Muscle of leg (tissue), 16 donors: ENCODE data around the gene CDC42EP5. TPM values are rescaled to one million over a fixed set of nuclear protein-coding genes. Genes with fewer than 3 reads are reported as not detected.
"Not testable (repeated sequence)": the region's sequence is repeated elsewhere in the genome, so short reads cannot be mapped to it uniquely, and the experiment has no call there.

Experiments
- DNase-seq: peaks from one replicate; pipeline ENCODE4 v3.0.0; 2013
- H3K27ac ChIP-seq: one replicate; pipeline ENCODE4 v1.5.1; 2013; ENCODE audit warnings: mild to moderate bottlenecking, low read length, control low read depth
- H3K27me3 ChIP-seq: one replicate; pipeline ENCODE4 v1.6.1; 2013; ENCODE audit warnings: low read length; ENCODE audit not compliant: control insufficient read depth, insufficient read depth
- H3K36me3 ChIP-seq: one replicate; pipeline ENCODE4 v1.6.1; 2013; ENCODE audit warnings: low read length; ENCODE audit not compliant: control insufficient read depth, insufficient read depth
- H3K4me1 ChIP-seq: one replicate; pipeline ENCODE4 v1.6.1; 2013; ENCODE audit warnings: low read length; ENCODE audit not compliant: control insufficient read depth, insufficient read depth
- H3K4me3 ChIP-seq: one replicate; pipeline ENCODE4 v1.5.1; 2013; ENCODE audit warnings: low read length, control low read depth
- H3K9me3 ChIP-seq: replicated peaks from 2 replicates; pipeline ENCODE4 v1.6.1; 2013; ENCODE audit warnings: low read depth, low read length; ENCODE audit not compliant: control insufficient read depth
- WGBS: methylation state at CpG from one replicate; pipeline ENCODE4 v1.1.5; 2013; ENCODE audit warnings: missing lambda C conversion rate; ENCODE audit not compliant: insufficient coverage; 5-methylcytosine and 5-hydroxymethylcytosine counted together
- long read RNA-seq, 11 donors: transcript quantifications; one replicate each; lab custom pipeline, GENCODE V29; 2026
- polyA plus RNA-seq, 8 donors: library from polyadenylated mRNA; unstranded; fragments of 120-200 nt; gene quantifications; one replicate each; pipeline versions ENCODE4 v1.2.1 to v1.2.3, GENCODE V29; 2013; ENCODE audit warnings: inconsistent platforms in 1 of 8, low replicate concordance in 1 of 8; ENCODE audit not compliant: insufficient read length in 8 of 8, insufficient read depth in 1 of 8
- total RNA-seq: library from RNA; stranded (reverse); fragments of 120-200 nt; gene quantifications from one replicate; pipeline ENCODE4 v1.2.4, GENCODE V29; 2013

The CDC42EP5 gene, protein sequence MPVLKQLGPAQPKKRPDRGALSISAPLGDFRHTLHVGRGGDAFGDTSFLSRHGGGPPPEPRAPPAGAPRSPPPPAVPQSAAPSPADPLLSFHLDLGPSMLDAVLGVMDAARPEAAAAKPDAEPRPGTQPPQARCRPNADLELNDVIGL
- total RNA-seq (39.4 TPM), polyA plus RNA-seq (10 to 100 TPM; 33.4 to 65.7 (median 46.5) TPM)
- long read RNA-seq, donor 1, transcript CDC42EP5-201 (3 exons, 864 nt), result major isoform, 13 of 13 reads
- long read RNA-seq, donor 1, partial matches to known transcripts, result 0 of 13 reads
- long read RNA-seq, donor 1, other reads (novel, unspliced or antisense), result 0 of 13 reads
- long read RNA-seq, donor 2, partial matches to known transcripts, result 0 of 4 reads
- long read RNA-seq, donor 2, other reads (novel, unspliced or antisense), result 0 of 4 reads
- long read RNA-seq, donor 3, transcript CDC42EP5-201 (3 exons, 864 nt), result major isoform, 15 of 15 reads
- long read RNA-seq, donor 3, partial matches to known transcripts, result 0 of 15 reads
- long read RNA-seq, donor 3, other reads (novel, unspliced or antisense), result 0 of 15 reads
- long read RNA-seq, donor 4, transcript CDC42EP5-201 (3 exons, 864 nt), result major isoform, 21 of 21 reads
- long read RNA-seq, donor 4, partial matches to known transcripts, result 0 of 21 reads
- long read RNA-seq, donor 4, other reads (novel, unspliced or antisense), result 0 of 21 reads
- long read RNA-seq, donor 5, transcript CDC42EP5-201 (3 exons, 864 nt), result major isoform, 94 of 106 reads
- long read RNA-seq, donor 5, partial matches to known transcripts, result 5 of 106 reads
- long read RNA-seq, donor 5, other reads (novel, unspliced or antisense), result 5 of 106 reads
- long read RNA-seq, donor 6, transcript CDC42EP5-201 (3 exons, 864 nt), result major isoform, 29 of 30 reads
- long read RNA-seq, donor 6, partial matches to known transcripts, result 0 of 30 reads
- long read RNA-seq, donor 6, other reads (novel, unspliced or antisense), result 0 of 30 reads
- long read RNA-seq, donor 7, transcript CDC42EP5-201 (3 exons, 864 nt), result major isoform, 43 of 50 reads
- long read RNA-seq, donor 7, partial matches to known transcripts, result 6 of 50 reads
- long read RNA-seq, donor 7, other reads (novel, unspliced or antisense), result 0 of 50 reads
- long read RNA-seq, donor 8, transcript CDC42EP5-201 (3 exons, 864 nt), result major isoform, 18 of 19 reads
- long read RNA-seq, donor 8, partial matches to known transcripts, result 0 of 19 reads
- long read RNA-seq, donor 8, other reads (novel, unspliced or antisense), result 0 of 19 reads
- long read RNA-seq, donor 9, transcript CDC42EP5-201 (3 exons, 864 nt), result major isoform, 14 of 15 reads
- long read RNA-seq, donor 9, partial matches to known transcripts, result 0 of 15 reads
- long read RNA-seq, donor 9, other reads (novel, unspliced or antisense), result 0 of 15 reads
- long read RNA-seq, donor 10, transcript CDC42EP5-201 (3 exons, 864 nt), result major isoform, 29 of 36 reads
- long read RNA-seq, donor 10, partial matches to known transcripts, result 6 of 36 reads
- long read RNA-seq, donor 10, other reads (novel, unspliced or antisense), result 0 of 36 reads
- long read RNA-seq, donor 11, transcript CDC42EP5-201 (3 exons, 864 nt), result major isoform, 38 of 42 reads
- long read RNA-seq, donor 11, partial matches to known transcripts, result 0 of 42 reads
- long read RNA-seq, donor 11, other reads (novel, unspliced or antisense), result 0 of 42 reads

DNA sequence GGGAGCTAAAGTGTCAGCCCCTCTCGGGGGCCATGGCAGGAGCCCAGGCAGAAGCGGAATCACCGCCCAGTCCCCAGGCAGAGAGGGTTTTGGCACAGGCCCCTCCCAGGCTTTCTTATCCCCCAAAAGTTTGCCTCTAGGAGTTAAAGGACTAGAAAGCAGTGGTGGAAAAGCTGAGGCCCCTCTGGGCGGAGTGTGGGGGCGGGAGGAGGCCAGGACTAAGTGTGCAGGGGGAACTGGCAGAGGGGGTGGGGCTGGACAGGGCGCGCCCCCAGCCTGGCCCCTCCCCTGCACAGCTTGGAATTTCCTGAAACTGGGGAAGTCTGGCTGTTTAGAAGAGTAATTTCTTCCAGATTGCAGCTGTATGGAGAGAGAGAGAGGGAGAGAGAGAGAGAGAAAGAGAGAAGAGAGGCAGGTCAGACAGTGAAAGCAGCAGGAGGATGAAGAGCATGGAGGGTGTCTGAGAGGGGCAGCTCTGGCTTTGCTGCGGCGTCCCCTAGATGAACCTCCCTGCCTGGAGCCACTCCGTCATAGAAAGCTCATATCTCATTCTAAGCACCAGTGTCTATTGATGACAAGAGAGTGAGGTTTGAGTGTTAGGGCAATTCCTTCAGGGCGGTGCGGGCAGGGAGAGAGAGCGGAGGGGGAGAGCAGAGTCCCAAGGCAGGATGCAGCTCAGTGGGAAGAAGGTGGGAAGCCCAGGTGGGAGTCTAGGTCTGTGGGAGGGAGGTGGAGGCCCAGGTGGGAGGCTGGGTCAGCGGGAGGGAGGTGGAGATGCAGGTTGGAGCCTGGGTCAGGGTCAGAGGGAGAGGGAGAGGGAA is at the start of gene CDC42EP5:
TSS of gene CDC42EP5 (minus strand) at position 226 of the 821 bp plus-strand sequence. CDS start 7,749 bp downstream, outside the sequence.
- peak within 1 kb of the TSS; percentile 53 for H3K4me3 ChIP-seq
- H3K9me3 ChIP-seq, result no peaks in the 10 kb centered on the region
- H3K27me3 ChIP-seq, result peaks cover 21% of the 10 kb centered on the region
- peak within 1 kb of the TSS; percentile 96 for H3K27ac ChIP-seq
- H3K4me1 ChIP-seq, result peaks cover 31% of the 10 kb centered on the region
- peaks cover 6% of the 10 kb centered on the region for H3K36me3 ChIP-seq
- peak; percentile 99 for DNase-seq
- 6% methylated on average over 7 of the region's 14 CpGs for WGBS

DNA sequence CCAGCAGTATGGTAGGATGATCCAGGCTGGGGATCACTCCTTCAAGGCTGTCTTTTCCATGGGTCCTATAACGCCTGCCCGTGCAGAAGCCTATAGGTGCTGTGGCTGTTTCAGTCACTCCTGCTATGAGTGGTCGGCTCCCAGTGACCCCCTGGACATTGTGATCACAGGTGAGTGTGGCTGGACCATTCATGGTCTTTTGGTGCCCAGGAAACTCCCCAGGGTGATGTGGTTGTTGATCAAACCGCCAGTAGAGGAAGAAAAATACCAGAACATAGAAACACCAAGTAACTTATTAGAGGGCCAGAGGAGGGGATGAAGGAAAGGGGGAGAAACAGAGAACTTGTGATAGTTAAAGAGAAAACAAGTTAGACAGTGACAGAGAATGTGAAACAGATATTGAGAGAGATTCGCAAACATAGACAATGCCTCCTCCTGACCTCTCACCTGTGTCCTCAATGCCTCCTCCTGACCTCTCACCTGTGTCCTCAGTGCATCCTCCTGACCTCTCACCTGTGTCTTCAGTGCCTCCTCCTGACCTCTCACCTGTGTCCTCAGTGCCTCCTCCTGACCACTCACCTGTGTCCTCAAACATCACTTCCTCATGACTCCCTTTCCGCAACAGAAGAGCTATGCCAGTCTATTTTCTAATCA is 48.9 kb upstream of the CDC42EP5 start:
- Histone ChIP-seq H3K9me3 (no peaks in the 10 kb centered on the region), H3K4me3 (no peak overlapping the region), H3K27ac (no peak overlapping the region), H3K4me1 (no peaks in the 10 kb centered on the region), H3K36me3 (no peaks in the 10 kb centered on the region), H3K27me3 (no peaks in the 10 kb centered on the region)
- WGBS, result 94% methylated on average over 4 of the region's 6 CpGs
- DNase-seq, result no peak

DNA sequence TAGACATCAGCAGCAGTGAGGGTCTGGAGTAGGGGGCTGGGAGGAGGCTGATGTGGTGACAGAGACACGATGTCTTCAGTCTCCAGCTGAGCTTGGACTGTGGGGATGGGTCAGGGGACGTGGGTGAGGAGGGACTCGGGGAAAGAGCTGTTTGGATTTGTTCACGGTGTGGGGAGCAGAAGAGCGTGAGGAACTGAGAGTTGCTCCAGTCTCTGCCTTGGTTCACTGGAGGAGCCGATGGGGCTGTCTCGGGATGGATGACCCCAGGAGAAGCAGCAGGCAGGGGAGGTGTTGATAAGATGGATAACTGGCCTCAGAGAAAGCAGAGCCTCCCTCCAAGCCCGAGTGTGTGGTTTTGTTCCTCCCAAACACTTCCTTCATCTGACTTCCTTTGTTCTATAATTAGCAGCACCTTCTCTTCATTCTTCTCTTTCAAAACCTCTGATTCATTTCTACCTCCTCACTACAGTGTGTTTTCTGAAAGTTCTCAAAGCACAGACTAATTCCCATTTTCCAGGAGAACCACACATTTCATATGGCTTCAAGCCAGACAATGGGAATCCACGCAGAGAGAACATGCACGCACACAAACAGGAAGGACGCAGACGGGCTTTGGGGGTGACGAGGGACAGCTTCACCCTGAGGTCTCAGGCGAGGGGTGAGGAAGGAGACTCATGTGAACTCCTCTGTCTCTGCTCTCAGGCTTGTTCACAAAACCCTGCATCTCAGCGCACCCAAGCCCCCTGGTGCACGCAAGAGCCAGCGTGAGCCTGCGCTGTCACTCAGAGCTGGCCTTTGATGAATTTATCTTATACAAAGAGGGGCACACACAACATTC is 48.1 kb upstream of the CDC42EP5 start:
- H3K4me3 ChIP-seq, result no peak overlapping the region
- DNase-seq, result no peak
- H3K36me3 ChIP-seq, result no peaks in the 10 kb centered on the region
- H3K27ac ChIP-seq, result no peak overlapping the region
- H3K9me3 ChIP-seq, result no peaks in the 10 kb centered on the region
- H3K4me1 ChIP-seq, result no peaks in the 10 kb centered on the region
- H3K27me3 ChIP-seq, result no peaks in the 10 kb centered on the region
- 56% methylated on average over 9 of the region's 18 CpGs for WGBS

DNA sequence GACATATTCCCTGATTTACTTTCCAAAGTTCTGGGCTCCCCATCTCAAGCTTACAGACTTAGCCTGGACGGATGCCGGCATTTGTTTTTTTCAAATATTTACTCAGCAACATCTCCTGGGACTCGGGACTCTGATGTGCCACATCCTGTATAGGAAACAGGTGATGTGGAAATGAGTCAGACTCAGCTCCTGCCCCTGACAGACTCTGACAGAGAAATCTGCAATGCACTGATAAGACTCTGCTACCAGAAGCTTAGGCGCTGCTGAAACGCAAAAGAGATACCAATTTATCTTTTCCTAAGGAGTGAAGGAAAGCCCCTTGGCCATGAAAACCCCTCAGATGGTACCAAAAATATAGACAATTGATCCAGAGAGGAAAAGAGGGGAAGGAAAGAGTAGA is 45.7 kb upstream of the CDC42EP5 start:
- H3K27me3 ChIP-seq, result no peaks in the 10 kb centered on the region
- WGBS, result no CpG with 5 or more reads among the region's 5 CpGs
- no peak overlapping the region for H3K4me3 ChIP-seq
- H3K27ac ChIP-seq, result peak overlapping the region; percentile 55
- no peaks in the 10 kb centered on the region for H3K9me3 ChIP-seq
- H3K36me3 ChIP-seq, result no peaks in the 10 kb centered on the region
- H3K4me1 ChIP-seq, result no peaks in the 10 kb centered on the region
- DNase-seq, result peak; percentile 43

DNA sequence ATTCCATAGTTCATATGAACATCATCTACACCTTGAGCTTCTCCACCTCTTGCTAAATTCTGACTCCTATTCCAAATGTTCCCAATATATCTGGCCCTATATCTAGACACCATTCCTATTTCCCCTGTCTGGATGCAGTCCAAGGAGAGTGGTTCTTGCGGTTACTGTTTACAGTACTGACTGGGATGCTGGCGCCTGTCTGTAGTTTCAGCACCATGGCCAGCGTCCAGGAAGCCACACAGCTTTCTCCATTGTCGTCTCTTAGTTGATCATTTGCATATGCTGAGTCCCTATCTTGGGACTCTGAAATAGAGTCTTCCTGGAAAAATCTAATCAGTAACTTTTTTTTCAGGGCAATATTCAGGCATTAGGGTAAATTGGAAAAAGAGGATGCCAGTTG is 44.4 kb upstream of the CDC42EP5 start:
- Histone ChIP-seq H3K9me3 (no peaks in the 10 kb centered on the region), H3K36me3 (no peaks in the 10 kb centered on the region), H3K27me3 (no peaks in the 10 kb centered on the region), H3K4me3 (no peak overlapping the region), H3K27ac (no peak overlapping the region), H3K4me1 (no peaks in the 10 kb centered on the region)
- DNase-seq, result peak; percentile 74
- 0% methylated on average over 3 of the region's 4 CpGs for WGBS

DNA sequence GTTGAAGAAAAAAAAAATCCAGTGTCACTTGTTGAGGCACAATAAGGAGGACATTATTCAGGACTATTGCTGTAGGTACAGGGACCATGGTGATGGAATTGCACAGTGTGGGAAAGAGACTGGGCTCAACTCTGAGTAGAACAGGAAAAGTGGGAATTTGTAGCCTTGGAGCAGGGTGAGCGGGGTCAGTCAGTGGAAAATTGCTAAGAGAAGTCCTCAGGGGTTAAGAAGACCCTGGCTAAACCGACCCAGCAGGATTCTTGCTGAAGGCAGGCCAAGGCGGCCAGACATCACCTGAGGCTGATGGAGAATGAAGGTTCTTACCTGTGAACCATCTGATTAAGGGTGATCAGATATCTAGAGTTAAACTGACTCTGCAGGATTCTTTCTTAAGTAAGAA is 42.1 kb upstream of the CDC42EP5 start:
- Histone ChIP-seq H3K36me3 (no peaks in the 10 kb centered on the region), H3K27ac (no peak overlapping the region), H3K4me1 (no peaks in the 10 kb centered on the region), H3K27me3 (no peaks in the 10 kb centered on the region), H3K4me3 (no peak overlapping the region), H3K9me3 (no peaks in the 10 kb centered on the region)
- 58% methylated on average over 3 of the region's 3 CpGs for WGBS
- DNase-seq, result no peak

DNA sequence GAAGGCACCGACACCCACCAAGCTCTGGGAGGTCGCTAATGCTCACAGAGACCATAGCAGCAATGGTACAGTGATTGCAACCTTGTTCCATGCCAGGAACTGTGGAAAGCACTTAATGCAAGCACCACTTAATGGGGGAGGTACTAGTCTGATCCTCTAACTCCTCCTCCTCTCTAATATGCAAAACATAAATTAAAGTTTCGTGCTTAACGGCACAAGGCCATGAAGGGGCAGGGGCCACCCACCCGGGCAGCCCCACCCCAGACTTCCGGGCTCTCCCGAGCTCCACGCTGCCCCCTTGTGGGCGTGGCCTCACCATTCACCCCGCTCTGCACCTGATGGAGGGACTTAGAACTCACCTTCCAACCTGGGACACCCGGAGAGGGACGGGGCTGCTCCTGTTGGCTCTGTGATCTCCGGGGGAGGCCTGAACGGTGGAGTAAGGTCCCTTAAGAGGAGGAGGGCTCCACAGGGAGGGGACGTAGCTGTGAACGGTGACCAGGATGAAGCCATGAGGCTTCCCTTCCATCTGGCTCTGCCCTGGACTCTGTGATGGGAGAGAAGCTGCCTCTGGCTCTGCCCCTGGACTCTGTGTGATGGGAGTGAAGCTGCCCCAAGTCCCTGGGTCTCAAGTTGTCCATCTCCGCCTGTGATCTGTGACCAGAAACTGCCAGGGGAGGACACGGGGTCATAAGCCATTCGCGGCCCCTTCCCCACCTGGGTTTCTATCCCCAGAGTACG is 36.3 kb upstream of the CDC42EP5 start:
- H3K4me1 ChIP-seq, H3K27ac ChIP-seq, H3K9me3 ChIP-seq, DNase-seq, H3K27me3 ChIP-seq, H3K4me3 ChIP-seq, H3K36me3 ChIP-seq: not testable (repeated sequence)
- no CpG with 5 or more reads among the region's 21 CpGs for WGBS
